Measurements from ENCODE around the gene C4A. TPM values are rescaled to one million over a fixed set of nuclear protein-coding genes. Genes with fewer than 3 reads are reported as not detected.
"Not testable (repeated sequence)": the region's sequence is repeated elsewhere in the genome, so short reads cannot be mapped to it uniquely, and the experiment has no call there.

C4A gene
- polyA plus RNA-seq, 1 experiment = 7.5 TPM

GRCh38 chr6:32005991-32006529, 24.2 kb downstream of the C4A start:
- DNase-seq (ENCODE audit: low read depth, low spot score); H3K4me3 ChIP-seq (ENCODE audit: low read depth, low read length); H3K27ac ChIP-seq (ENCODE audit: low read depth, low read length); H3K27me3 ChIP-seq (ENCODE audit: control insufficient read depth, insufficient read depth, low read length); POLR2A ChIA-PET; H3K9me3 ChIP-seq (ENCODE audit: control insufficient read depth, insufficient read depth, low read length): not testable (repeated sequence)
- CTCF ChIA-PET = interaction anchor here (0.6 kb wide), 1 partner anchor 72 kb away, joined by 3 read pairs; no protein-coding TSS in a partner anchor

GRCh38 chr6:32007086-32007485, 25.2 kb downstream of the C4A start:
- CTCF ChIA-PET = interaction anchor here (0.6 kb wide), 1 partner anchor 71 kb away, joined by 3 read pairs; no protein-coding TSS in a partner anchor
- H3K4me3 ChIP-seq (ENCODE audit: low read depth, low read length); H3K9me3 ChIP-seq (ENCODE audit: control insufficient read depth, insufficient read depth, low read length); H3K27ac ChIP-seq (ENCODE audit: low read depth, low read length); H3K27me3 ChIP-seq (ENCODE audit: control insufficient read depth, insufficient read depth, low read length); POLR2A ChIA-PET; DNase-seq (ENCODE audit: low read depth, low spot score): not testable (repeated sequence)

- CTCF ChIA-PET, POLR2A ChIA-PET: not testable (repeated sequence)
Measured at GRCh38 chr6:32008037-32008436, 26.2 kb downstream of the C4A start.

GRCh38 chr6:32008616-32009015, 26.8 kb downstream of the C4A start:
- H3K4me3 ChIP-seq (ENCODE audit: low read depth, low read length); POLR2A ChIA-PET; H3K27me3 ChIP-seq (ENCODE audit: control insufficient read depth, insufficient read depth, low read length); H3K9me3 ChIP-seq (ENCODE audit: control insufficient read depth, insufficient read depth, low read length); H3K27ac ChIP-seq (ENCODE audit: low read depth, low read length); DNase-seq (ENCODE audit: low read depth, low spot score); CTCF ChIA-PET: not testable (repeated sequence)

More at GRCh38 chr6:32008037-32008436, 26.2 kb downstream of the C4A start:
- not testable (repeated sequence) for H3K27me3 ChIP-seq (ENCODE audit: control insufficient read depth, insufficient read depth, low read length); H3K4me3 ChIP-seq (ENCODE audit: low read depth, low read length); H3K27ac ChIP-seq (ENCODE audit: low read depth, low read length); H3K9me3 ChIP-seq (ENCODE audit: control insufficient read depth, insufficient read depth, low read length); DNase-seq (ENCODE audit: low read depth, low spot score)

GRCh38 chr6:32009537-32009936, 27.7 kb downstream of the C4A start:
- CTCF ChIA-PET = not testable (repeated sequence)

GRCh38 chr6:32010856-32011530, 29.1 kb downstream of the C4A start:
- POLR2A ChIA-PET; H3K27ac ChIP-seq (ENCODE audit: low read depth, low read length); CTCF ChIA-PET; H3K4me3 ChIP-seq (ENCODE audit: low read depth, low read length); H3K27me3 ChIP-seq (ENCODE audit: control insufficient read depth, insufficient read depth, low read length); DNase-seq (ENCODE audit: low read depth, low spot score); H3K9me3 ChIP-seq (ENCODE audit: control insufficient read depth, insufficient read depth, low read length): not testable (repeated sequence)

More at GRCh38 chr6:32009537-32009936, 27.7 kb downstream of the C4A start:
- DNase-seq (ENCODE audit: low read depth, low spot score); POLR2A ChIA-PET; H3K9me3 ChIP-seq (ENCODE audit: control insufficient read depth, insufficient read depth, low read length); H3K27me3 ChIP-seq (ENCODE audit: control insufficient read depth, insufficient read depth, low read length); H3K4me3 ChIP-seq (ENCODE audit: low read depth, low read length); H3K27ac ChIP-seq (ENCODE audit: low read depth, low read length): not testable (repeated sequence)

DNA sequence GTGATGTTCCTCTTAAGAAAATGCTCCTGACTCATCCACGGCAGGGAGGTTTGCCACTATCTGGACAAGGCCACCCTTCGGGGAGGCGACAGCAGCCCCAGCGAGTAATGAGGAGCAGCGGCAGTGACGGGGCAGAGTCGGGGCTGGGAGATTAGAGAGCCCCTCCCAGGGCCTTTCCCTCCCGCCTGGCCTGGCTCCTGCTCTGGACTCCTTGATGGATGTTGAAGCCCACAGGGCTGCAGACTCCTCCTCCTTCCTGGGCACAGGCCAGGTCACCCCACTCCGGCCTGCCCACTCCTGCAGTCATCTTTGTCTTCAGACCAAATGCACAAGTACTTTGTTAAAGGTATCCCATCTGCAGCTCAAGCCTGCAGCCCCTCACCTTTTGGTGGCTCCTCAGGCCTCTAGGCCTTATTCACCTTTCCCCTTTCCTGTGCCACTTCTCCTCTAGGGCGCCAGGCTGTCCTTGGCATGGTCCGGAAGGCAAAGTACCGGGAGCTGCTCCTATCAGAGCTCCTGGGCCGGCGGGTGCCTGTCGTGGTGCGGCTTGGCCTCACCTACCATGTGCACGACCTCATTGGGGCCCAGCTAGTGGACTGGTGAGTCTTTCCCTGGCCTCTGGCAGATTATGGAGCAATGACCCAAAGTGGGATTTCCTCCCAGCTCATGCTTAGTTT, 31.2 kb downstream of the C4A start:
- POLR2A ChIA-PET; H3K9me3 ChIP-seq (ENCODE audit: control insufficient read depth, insufficient read depth, low read length); CTCF ChIA-PET; H3K27me3 ChIP-seq (ENCODE audit: control insufficient read depth, insufficient read depth, low read length); H3K4me3 ChIP-seq (ENCODE audit: low read depth, low read length); H3K27ac ChIP-seq (ENCODE audit: low read depth, low read length); DNase-seq (ENCODE audit: low read depth, low spot score): not testable (repeated sequence)

DNA sequence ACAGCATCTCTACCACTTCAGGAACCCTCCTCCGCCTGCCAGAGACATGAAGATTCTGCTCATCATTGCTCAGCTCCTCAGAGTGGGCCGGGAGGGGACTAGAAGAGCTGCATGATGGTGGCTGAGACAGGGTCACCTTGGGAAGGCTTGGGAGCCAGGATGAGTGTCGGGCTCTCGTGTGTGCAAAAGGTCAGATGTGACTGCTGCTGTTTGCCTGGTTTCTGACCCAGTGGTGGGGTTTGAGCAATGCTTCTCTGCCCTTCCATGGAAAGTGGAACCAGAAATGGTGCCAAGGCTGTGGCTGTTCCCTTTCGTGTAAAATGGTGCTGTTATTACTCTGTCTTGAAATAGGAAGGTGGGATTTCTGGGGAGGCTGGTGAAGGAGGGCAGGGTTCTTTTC, 31.9 kb downstream of the C4A start:
- H3K4me3 ChIP-seq (ENCODE audit: low read depth, low read length); H3K27ac ChIP-seq (ENCODE audit: low read depth, low read length); DNase-seq (ENCODE audit: low read depth, low spot score); CTCF ChIA-PET; H3K9me3 ChIP-seq (ENCODE audit: control insufficient read depth, insufficient read depth, low read length); H3K27me3 ChIP-seq (ENCODE audit: control insufficient read depth, insufficient read depth, low read length); POLR2A ChIA-PET: not testable (repeated sequence)

DNA sequence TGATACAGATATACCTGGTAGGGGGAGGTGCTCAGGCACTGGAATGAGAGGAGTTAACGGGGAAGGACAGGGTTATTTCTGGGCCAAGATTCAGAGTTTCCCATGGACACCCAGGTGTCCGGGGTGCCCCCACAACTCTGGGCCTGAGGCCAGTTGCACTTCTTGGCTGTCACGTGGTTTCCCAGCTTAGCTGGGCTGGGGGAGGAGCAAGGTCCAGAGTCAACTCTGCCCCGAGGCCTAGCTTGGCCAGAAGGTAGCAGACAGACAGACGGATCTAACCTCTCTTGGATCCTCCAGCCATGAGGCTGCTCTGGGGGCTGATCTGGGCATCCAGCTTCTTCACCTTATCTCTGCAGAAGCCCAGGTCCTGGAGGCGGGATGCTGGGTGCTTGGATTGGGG, 32.7 kb downstream of the C4A start, which contains the start of gene C4B:
Gene C4B (plus strand): TSS at position 249 of the 400 bp plus-strand sequence. CDS start 51 bp downstream, at position 300.
- not testable (repeated sequence) for H3K9me3 ChIP-seq (ENCODE audit: control insufficient read depth, insufficient read depth, low read length)

GRCh38 chr6:32022100-32022499, 40.2 kb downstream of the C4A start:
- H3K27ac ChIP-seq (ENCODE audit: low read depth, low read length); H3K27me3 ChIP-seq (ENCODE audit: control insufficient read depth, insufficient read depth, low read length); POLR2A ChIA-PET; CTCF ChIA-PET; H3K9me3 ChIP-seq (ENCODE audit: control insufficient read depth, insufficient read depth, low read length); DNase-seq (ENCODE audit: low read depth, low spot score); H3K4me3 ChIP-seq (ENCODE audit: low read depth, low read length): not testable (repeated sequence)

More for the DNA sequence above, 32.7 kb downstream of the C4A start, which contains the start of gene C4B:
- H3K4me3 ChIP-seq (ENCODE audit: low read depth, low read length); CTCF ChIA-PET; POLR2A ChIA-PET; H3K27me3 ChIP-seq (ENCODE audit: control insufficient read depth, insufficient read depth, low read length); DNase-seq (ENCODE audit: low read depth, low spot score); H3K27ac ChIP-seq (ENCODE audit: low read depth, low read length): not testable (repeated sequence)

DNA sequence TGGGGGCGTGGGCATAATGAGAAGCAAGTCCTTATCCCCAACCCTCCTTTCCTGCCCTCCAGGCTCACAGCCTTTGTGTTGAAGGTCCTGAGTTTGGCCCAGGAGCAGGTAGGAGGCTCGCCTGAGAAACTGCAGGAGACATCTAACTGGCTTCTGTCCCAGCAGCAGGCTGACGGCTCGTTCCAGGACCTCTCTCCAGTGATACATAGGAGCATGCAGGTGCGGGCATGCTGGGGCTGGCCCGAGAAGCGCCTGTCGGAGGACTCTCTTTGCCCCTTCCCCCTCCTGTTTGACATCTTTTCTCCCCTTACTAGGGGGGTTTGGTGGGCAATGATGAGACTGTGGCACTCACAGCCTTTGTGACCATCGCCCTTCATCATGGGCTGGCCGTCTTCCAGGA, 46.8 kb downstream of the C4A start:
- H3K27me3 ChIP-seq (ENCODE audit: control insufficient read depth, insufficient read depth, low read length); H3K4me3 ChIP-seq (ENCODE audit: low read depth, low read length); H3K9me3 ChIP-seq (ENCODE audit: control insufficient read depth, insufficient read depth, low read length); DNase-seq (ENCODE audit: low read depth, low spot score); POLR2A ChIA-PET; CTCF ChIA-PET; H3K27ac ChIP-seq (ENCODE audit: low read depth, low read length): not testable (repeated sequence)

GRCh38 chr6:32029553-32029952, 47.7 kb downstream of the C4A start:
- H3K4me3 ChIP-seq (ENCODE audit: low read depth, low read length); H3K9me3 ChIP-seq (ENCODE audit: control insufficient read depth, insufficient read depth, low read length); H3K27ac ChIP-seq (ENCODE audit: low read depth, low read length); H3K27me3 ChIP-seq (ENCODE audit: control insufficient read depth, insufficient read depth, low read length); POLR2A ChIA-PET; DNase-seq (ENCODE audit: low read depth, low spot score); CTCF ChIA-PET: not testable (repeated sequence)

Measured in AG04450 (cell line).